Activated naive CD8-positive, alpha-beta T cell treated with anti-CD3 and anti-CD28 coated beads, Interleukin-2, amount 10 ng/mL, durations not matched to agents 7 days and 5 days (primary cell): ENCODE results near the gene ZNF358. TPM values are rescaled to one million over a fixed set of nuclear protein-coding genes. Genes with fewer than 3 reads are reported as not detected.

Source experiments
- total RNA-seq, 2 experiments: library from RNA; stranded (reverse); gene quantifications; one replicate each; pipeline ENCODE4 v1.2.3, GENCODE V29; 2021

The ZNF358 gene
- total RNA-seq, 2 experiments from 2014 or later: 12.6 to 13.1 TPM

Other genes starting within 250 kb of the ZNF358 start
- gene INSR, start 221.7 kb upstream of the ZNF358 start, total RNA-seq: under 1 TPM; 0.65 to 0.89 TPM
- gene ARHGEF18, start 167.2 kb upstream of the ZNF358 start, total RNA-seq: 10 to 100 TPM; 48.9 to 51.3 TPM
- 1 to 10 TPM; 1.0 to 1.3 TPM for gene PEX11G, start 27.1 kb upstream of the ZNF358 start, total RNA-seq
- 10 to 100 TPM; 17.5 to 18.2 TPM for gene MCOLN1, start 6.5 kb downstream of the ZNF358 start, total RNA-seq
- 100 to 1,000 TPM; 152 to 155 TPM for gene PNPLA6, start 19.6 kb downstream of the ZNF358 start, total RNA-seq
- under 1 TPM; 0.40 to 0.50 TPM for gene CAMSAP3, start 79.8 kb downstream of the ZNF358 start, total RNA-seq
- 10 to 100 TPM; 53.5 to 58.1 TPM for gene XAB2, start 113.4 kb downstream of the ZNF358 start, total RNA-seq
- gene PET100, start 113.7 kb downstream of the ZNF358 start, total RNA-seq: 100 to 1,000 TPM; 134 to 158 TPM
- gene PCP2, start 117.6 kb downstream of the ZNF358 start, total RNA-seq: 1 to 10 TPM; 2.6 to 4.8 TPM
- gene STXBP2, start 121.0 kb downstream of the ZNF358 start, total RNA-seq: 100 to 1,000 TPM; 170 to 189 TPM
- 1 to 10 TPM; 4.4 to 4.8 TPM for gene RETN, start 152.9 kb downstream of the ZNF358 start, total RNA-seq
- gene MCEMP1, start 161.0 kb downstream of the ZNF358 start, total RNA-seq: not detected
- gene TRAPPC5, start 164.7 kb downstream of the ZNF358 start, total RNA-seq: 10 to 100 TPM; 74.4 to 79.8 TPM
- gene FCER2, start 186.0 kb downstream of the ZNF358 start, total RNA-seq: under 1 TPM; 0.19 to 0.26 TPM
- gene CLEC4G, start 216.0 kb downstream of the ZNF358 start, total RNA-seq: not detected
- under 1 TPM; 0.19 to 0.62 TPM for gene CD209, start 231.4 kb downstream of the ZNF358 start, total RNA-seq
- not detected for gene CLEC4M, start 247.1 kb downstream of the ZNF358 start, total RNA-seq